Iris pigment epithelial cell (primary cell): ENCODE data around the gene ILF3.
"Not testable (repeated sequence)": the region's sequence is repeated elsewhere in the genome, so short reads cannot be mapped to it uniquely, and the experiment has no call there.

Experiments used
- DNase-seq: peaks from one replicate; pipeline ENCODE4 v3.0.0-alpha.2; 2011; ENCODE audit warnings: low read depth

The ILF3 gene

DNA sequence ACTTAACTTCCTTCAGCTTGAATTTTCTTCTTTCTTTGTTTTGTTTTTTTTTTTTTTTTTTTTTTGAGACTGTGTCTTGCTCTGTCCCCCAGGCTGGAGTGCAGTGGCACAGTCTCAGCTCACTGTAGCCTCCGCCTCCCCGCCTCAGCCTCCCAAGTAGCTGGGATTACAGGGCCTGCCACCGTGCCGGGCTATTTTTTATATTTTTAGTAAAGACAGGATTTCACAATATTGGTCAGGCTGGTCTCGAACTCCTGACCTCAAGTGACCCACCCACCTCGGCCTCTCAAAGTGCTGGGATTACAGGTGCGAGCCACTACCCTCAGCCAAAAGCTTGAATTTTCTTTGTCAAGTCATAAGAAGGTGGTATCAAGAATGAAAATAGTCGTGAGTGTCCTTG lies 21.1 kb downstream of the ILF3 start:
- DNase-seq: not testable (repeated sequence)

- no peak for DNase-seq
These were observed 23.6 kb downstream of the ILF3 start for GRCh38 chr19:10677751-10678150.

DNA sequence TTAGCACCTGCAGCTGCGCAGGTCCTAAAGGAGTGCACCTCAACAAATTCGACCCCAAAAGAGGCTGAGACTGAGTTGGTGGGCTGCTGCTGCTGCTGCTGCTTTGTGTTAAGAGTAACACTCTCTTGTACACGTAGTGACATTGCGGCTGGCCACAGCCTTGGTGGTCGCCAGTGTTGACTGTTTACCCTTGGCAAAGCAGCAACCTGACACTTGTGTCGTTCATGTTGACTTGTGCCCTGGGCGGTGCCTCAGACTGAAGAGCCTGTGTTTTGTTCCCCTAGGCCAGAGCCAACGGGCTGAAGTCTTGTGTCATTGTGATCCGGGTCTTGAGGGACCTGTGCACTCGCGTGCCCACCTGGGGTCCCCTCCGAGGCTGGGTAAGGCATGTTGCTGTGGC lies 24.7 kb downstream of the ILF3 start:
- no peak for DNase-seq

- no peak for DNase-seq
These were observed 25.6 kb downstream of the ILF3 start for GRCh38 chr19:10679743-10680142.

DNA sequence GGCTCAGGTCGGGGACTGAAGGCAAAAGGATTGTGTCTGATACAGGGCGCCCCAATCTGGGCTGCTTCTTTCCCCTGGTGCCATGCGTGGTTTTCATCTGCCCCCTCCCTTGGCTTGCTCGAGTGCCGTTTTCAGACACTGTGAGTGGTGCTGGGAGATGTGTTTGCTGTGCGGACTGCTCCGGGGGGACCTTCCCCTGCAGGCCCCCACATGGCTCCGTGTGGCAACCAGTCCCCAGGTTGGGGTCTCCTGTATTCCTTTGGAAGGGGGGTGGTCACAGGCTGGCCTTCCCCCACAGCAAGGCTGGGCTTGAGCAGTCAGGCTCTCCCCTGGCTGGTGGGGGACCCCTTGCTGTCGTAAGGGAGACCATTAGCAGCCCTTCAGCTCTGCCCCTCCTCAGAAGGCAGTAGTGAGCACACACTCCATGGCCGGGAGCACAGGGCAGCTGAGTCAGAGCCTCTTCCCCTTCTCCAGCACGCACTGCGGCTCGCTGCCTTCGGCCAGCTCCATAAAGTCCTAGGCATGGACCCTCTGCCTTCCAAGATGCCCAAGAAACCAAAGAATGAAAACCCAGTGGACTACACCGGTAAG lies 26.5 kb downstream of the ILF3 start:
- no peak for DNase-seq

DNA sequence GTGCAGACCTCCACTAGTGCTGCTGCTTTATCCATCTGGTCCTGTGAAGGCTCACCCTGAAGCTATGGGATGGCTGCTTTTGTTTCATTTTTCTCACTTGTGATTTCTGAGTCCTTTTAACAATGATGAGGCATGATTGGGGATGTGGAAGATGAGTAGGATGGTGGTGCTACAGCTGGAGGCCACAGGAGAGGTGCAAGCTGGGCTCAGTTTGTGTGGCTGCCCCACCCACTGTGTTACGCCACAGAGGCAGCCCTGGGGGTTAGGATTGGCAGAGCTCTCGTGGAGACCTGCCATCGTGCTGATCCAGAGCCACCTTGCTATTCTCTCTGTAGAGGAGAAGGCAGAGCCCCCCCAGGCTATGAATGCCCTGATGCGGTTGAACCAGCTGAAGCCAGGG lies 27.5 kb downstream of the ILF3 start:
- no peak for DNase-seq

GRCh38 chr19:10682397-10683063 lies 28.4 kb downstream of the ILF3 start:
- no peak for DNase-seq

- no peak for DNase-seq
These were observed 28.9 kb downstream of the ILF3 start for GRCh38 chr19:10683064-10683426.

- no peak for DNase-seq
These were observed 29.4 kb downstream of the ILF3 start for GRCh38 chr19:10683582-10683981.

GRCh38 chr19:10685210-10685609 lies 31.1 kb downstream of the ILF3 start:
- DNase-seq: no peak

GRCh38 chr19:10686193-10686592 lies 32.0 kb downstream of the ILF3 start:
- no peak for DNase-seq

GRCh38 chr19:10686661-10687517 lies 32.7 kb downstream of the ILF3 start:
- no peak for DNase-seq

DNA sequence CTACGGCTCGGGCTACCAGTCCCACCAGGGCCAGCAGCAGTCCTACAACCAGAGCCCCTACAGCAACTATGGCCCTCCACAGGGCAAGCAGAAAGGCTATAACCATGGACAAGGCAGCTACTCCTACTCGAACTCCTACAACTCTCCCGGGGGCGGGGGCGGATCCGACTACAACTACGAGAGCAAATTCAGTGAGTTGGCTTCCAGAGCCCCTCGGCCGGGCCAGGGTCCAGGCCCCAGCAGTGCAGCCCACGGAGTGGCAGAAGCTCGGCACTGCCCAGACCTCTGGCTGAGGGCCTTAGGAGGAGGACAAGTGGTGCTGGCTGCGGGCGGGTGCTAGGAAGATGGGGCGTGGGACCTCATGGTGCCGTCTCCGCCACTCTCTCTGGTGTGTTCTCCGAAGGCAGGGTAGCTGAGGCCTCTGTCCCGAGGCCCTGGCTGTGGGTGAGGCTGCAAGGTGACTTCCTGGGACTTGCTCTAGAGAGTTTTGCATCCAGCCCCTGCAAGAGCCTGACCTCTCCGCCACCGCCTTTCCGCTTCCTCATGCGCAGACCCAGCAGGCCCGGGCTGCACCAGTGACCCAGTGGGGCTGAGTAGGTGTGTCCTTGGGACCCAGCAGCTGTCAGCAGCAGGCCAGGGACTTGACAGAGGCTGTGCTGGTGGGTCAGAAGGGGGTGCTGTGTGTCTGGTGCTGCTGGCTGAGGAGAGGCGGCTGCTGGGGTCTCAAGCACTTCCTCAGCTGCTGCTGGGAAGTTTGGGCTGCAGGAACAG lies 33.6 kb downstream of the ILF3 start:
- no peak for DNase-seq

DNA sequence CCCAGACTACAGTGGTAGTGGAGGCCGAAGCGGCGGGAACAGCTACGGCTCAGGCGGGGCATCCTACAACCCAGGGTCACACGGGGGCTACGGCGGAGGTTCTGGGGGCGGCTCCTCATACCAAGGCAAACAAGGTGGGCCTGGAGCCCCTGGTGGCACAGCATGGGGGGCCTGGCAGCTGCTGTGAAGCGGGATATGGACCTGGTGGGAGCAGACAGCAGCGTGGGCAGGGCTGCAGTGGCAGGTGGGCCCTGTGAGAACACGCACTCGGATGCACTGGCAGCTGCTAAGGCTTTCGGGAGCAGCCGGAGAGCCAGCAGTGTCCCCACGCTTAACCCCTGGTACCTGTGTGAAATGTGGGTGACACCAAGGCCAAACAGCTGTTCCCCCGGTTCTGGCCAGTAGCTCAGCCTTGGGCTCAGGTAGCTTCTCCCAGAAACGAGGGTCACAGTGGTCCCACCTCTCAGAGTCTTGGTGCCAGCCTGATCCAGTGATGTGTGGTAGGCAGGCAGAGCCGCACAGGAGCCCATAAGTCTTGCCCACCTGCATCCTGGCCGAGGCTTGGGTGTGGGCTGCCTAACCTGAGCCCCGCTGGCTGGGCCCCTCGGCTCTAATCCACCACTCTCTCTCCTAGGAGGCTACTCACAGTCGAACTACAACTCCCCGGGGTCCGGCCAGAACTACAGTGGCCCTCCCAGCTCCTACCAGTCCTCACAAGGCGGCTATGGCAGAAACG lies 34.6 kb downstream of the ILF3 start:
- no peak for DNase-seq

DNA sequence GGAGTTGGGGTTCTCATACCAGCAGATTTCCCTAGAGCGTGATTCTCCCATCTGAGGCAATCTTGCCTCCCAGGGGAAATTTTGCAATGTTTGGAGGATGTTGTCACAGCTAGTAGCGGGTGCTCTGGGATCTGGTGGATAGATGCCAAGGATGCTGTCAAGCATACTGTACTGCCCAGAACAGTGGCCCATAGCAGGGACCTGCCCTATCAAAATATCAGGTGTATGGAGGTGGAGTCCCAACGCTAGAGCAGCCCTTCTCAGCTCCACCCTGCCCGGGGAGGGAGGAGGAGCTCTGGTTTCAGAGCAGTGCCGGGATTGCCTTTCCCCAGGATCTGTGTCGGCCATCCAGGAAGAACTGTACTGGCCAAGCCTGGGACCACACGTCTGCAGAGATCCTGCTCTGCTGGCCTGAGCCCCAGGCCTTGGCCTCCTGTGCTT lies 36.2 kb downstream of the ILF3 start:
- peak; percentile 81 for DNase-seq

- no peak for DNase-seq
These were observed 37.2 kb downstream of the ILF3 start for GRCh38 chr19:10691178-10691881.

DNA sequence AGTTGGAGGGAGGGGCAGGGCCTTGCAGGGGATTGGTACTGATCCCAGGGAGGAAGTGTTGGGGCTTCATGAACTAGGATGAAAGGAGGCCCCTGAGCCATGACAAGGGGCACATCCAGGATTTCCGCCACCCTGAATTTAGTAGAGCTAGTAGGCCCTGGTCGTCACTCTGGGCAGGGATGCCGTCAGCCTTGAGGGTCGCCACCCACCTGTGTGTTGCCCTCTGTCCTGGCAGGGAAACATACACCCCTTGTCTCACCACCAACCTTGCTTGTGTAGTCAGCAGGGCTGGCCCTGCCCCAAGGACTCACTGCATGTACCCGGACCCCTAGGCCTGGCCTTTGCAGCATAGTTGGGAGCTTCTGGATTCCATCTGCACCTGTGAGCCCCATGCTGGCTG lies 37.7 kb downstream of the ILF3 start:
- no peak for DNase-seq

GRCh38 chr19:10692673-10693264 lies 38.6 kb downstream of the ILF3 start:
- DNase-seq: no peak

- no peak for DNase-seq
These were observed 40.7 kb downstream of the ILF3 start for GRCh38 chr19:10694706-10695307.
